ENCODE data around the gene PKD1L1.
A peak's percentile ranks its signal among the peaks of the same experiment; 100 is the strongest.
"Not testable (repeated sequence)": the region's sequence is repeated elsewhere in the genome, so short reads cannot be mapped to it uniquely, and the experiment has no call there.

Gene PKD1L1

GRCh38 chr7:47956220-47956619 lies 8.0 kb upstream of the PKD1L1 start:
- DNase-seq (ENCODE audit: low spot score): no peak

- DNase-seq (ENCODE audit: low spot score): no peak
These were observed 6.1 kb upstream of the PKD1L1 start for GRCh38 chr7:47954231-47954911.

- no peak for DNase-seq (ENCODE audit: low spot score)
These were observed 5.6 kb upstream of the PKD1L1 start for GRCh38 chr7:47953822-47954221.

GRCh38 chr7:47952224-47952623 lies 4.0 kb upstream of the PKD1L1 start:
- DNase-seq (ENCODE audit: low spot score): no peak

- DNase-seq (ENCODE audit: low spot score): no peak
These were observed 3.1 kb upstream of the PKD1L1 start for GRCh38 chr7:47951374-47951773.

GRCh38 chr7:47950714-47951113 lies 2.4 kb upstream of the PKD1L1 start:
- DNase-seq (ENCODE audit: low spot score): no peak

GRCh38 chr7:47949703-47950102 lies 1.4 kb upstream of the PKD1L1 start:
- no peak for DNase-seq (ENCODE audit: low spot score)

GRCh38 chr7:47947355-47947749 lies 914 bp downstream of the PKD1L1 start:
- no peak for DNase-seq (ENCODE audit: low spot score)

GRCh38 chr7:47946581-47947354 lies 1.5 kb downstream of the PKD1L1 start:
- no peak for DNase-seq (ENCODE audit: low spot score)

GRCh38 chr7:47945261-47946015 lies 2.8 kb downstream of the PKD1L1 start:
- DNase-seq (ENCODE audit: low spot score): peak; percentile 51

- no peak for DNase-seq (ENCODE audit: low spot score)
These were observed 3.6 kb downstream of the PKD1L1 start for GRCh38 chr7:47944536-47945260.

GRCh38 chr7:47943676-47944474 lies 4.4 kb downstream of the PKD1L1 start:
- no peak for DNase-seq (ENCODE audit: low spot score)

- not testable (repeated sequence) for DNase-seq (ENCODE audit: low spot score)
These were observed 5.6 kb downstream of the PKD1L1 start for GRCh38 chr7:47942651-47943050.

GRCh38 chr7:47942132-47942531 lies 6.1 kb downstream of the PKD1L1 start:
- no peak for DNase-seq (ENCODE audit: low spot score)

- DNase-seq (ENCODE audit: low spot score): no peak
These were observed 7.0 kb downstream of the PKD1L1 start for GRCh38 chr7:47941136-47941844.

- DNase-seq (ENCODE audit: low spot score): no peak
These were observed 7.9 kb downstream of the PKD1L1 start for GRCh38 chr7:47940088-47941013.

GRCh38 chr7:47939425-47940036 lies 8.7 kb downstream of the PKD1L1 start:
- DNase-seq (ENCODE audit: low spot score): no peak

- no peak for DNase-seq (ENCODE audit: low spot score)
These were observed 9.6 kb downstream of the PKD1L1 start for GRCh38 chr7:47938574-47939165.

Data from CD4-positive, alpha-beta T cell treated with Interleukin-6 at 100 ng/mL for 8 hours (primary cell).